Measurements from ENCODE around the gene HELZ2. TPM values are rescaled to one million over a fixed set of nuclear protein-coding genes. Genes with fewer than 3 reads are reported as not detected.

The HELZ2 gene
- total and polyA plus RNA-seq, 3 donors from 2014 or later = 7.1 to 22.9 (median 13.5) TPM

- Histone ChIP-seq H3K27ac (no peak overlapping the region), H3K9me3 (no peaks in the 10 kb centered on the region), H3K36me3 (ENCODE audit: low read depth, missing control alignments) (no peaks in the 10 kb centered on the region), H3K4me3 (no peak overlapping the region), H3K4me1 (peaks cover 10% of the 10 kb centered on the region), H3K27me3 (no peaks in the 10 kb centered on the region)
- WGBS, 2 donors = 46 to 59% methylated on average over 8 to 12 of the region's 12 CpGs
- intact Hi-C loops (cut with DNase I; ENCODE audit: low total_unique reads) = no loop called here
- TF ChIP-seq POLR2A (IDR thresholded peaks at IDR 0.05) = no peak
- TF ChIP-seq CTCF (IDR thresholded peaks at IDR 0.05) = no peak
- DNase-seq = no peak
Observed at GRCh38 chr20:63534427-63534830, 39.6 kb downstream of the HELZ2 start.

GRCh38 chr20:63533871-63534393, 40.1 kb downstream of the HELZ2 start:
- TF ChIP-seq POLR2A (IDR thresholded peaks at IDR 0.05) (no peak), CTCF (IDR thresholded peaks at IDR 0.05) (no peak)
- Histone ChIP-seq H3K27me3 (no peaks in the 10 kb centered on the region), H3K4me1 (peaks cover 10% of the 10 kb centered on the region), H3K36me3 (ENCODE audit: low read depth, missing control alignments) (no peaks in the 10 kb centered on the region), H3K4me3 (no peak overlapping the region), H3K27ac (no peak overlapping the region), H3K9me3 (no peaks in the 10 kb centered on the region)
- DNase-seq = no peak
- intact Hi-C loops (cut with DNase I; ENCODE audit: low total_unique reads) = no loop called here
- 68 to 70% methylated on average over 4 to 26 of the region's 28 CpGs for WGBS, 2 donors

- Histone ChIP-seq H3K27me3 (no peaks in the 10 kb centered on the region), H3K4me1 (peaks cover 9% of the 10 kb centered on the region), H3K36me3 (ENCODE audit: low read depth, missing control alignments) (no peaks in the 10 kb centered on the region), H3K4me3 (no peak overlapping the region), H3K27ac (no peak overlapping the region), H3K9me3 (no peaks in the 10 kb centered on the region)
- WGBS, 2 donors = 73 to 80% methylated on average over 11 to 14 of the region's 14 CpGs
- TF ChIP-seq CTCF (IDR thresholded peaks at IDR 0.05) (no peak), POLR2A (IDR thresholded peaks at IDR 0.05) (no peak)
- intact Hi-C loops (cut with DNase I; ENCODE audit: low total_unique reads) = no loop called here
- no peak for DNase-seq
Observed at GRCh38 chr20:63533388-63533787, 40.7 kb downstream of the HELZ2 start.

- 76 to 80% methylated on average over 20 to 24 of the region's 24 CpGs for WGBS, 2 donors
- intact Hi-C loops (cut with DNase I; ENCODE audit: low total_unique reads) = no loop called here
- DNase-seq = no peak
- Histone ChIP-seq H3K27ac (no peak overlapping the region), H3K4me1 (peaks cover 4% of the 10 kb centered on the region), H3K9me3 (no peaks in the 10 kb centered on the region), H3K4me3 (no peak overlapping the region), H3K36me3 (ENCODE audit: low read depth, missing control alignments) (no peaks in the 10 kb centered on the region), H3K27me3 (no peaks in the 10 kb centered on the region)
- TF ChIP-seq CTCF (IDR thresholded peaks at IDR 0.05) (no peak), POLR2A (IDR thresholded peaks at IDR 0.05) (no peak)
Observed at GRCh38 chr20:63532449-63532971, 41.5 kb downstream of the HELZ2 start.
